Endothelial cell of umbilical vein (primary cell): Measurements from ENCODE around the gene MEF2A. TPM values are rescaled to one million over a fixed set of nuclear protein-coding genes. Genes with fewer than 3 reads are reported as not detected.

ENCODE experiments used
- BruUV-seq: library from RNA; stranded (reverse); fragments of 400-500 nt; replicated peaks from 2 replicates; lab custom pipeline; 2021; lab: Mats Ljungman, UMichigan
- CTCF ChIA-PET: fragments of 300-600, 350-600 bp; sonication (Branson Sonifier 250); formaldehyde crosslinking; loops from one replicate; lab custom pipeline; 2021; ENCODE audit warnings: antibody characterized with exemption, inconsistent platforms; lab: Charles Lee
- POLR2A ChIA-PET: fragments of 300-600, 350-600 bp; sonication (Branson Sonifier 250); formaldehyde crosslinking; loops from one replicate; lab custom pipeline; 2021; ENCODE audit warnings: antibody characterized with exemption, inconsistent platforms; lab: Charles Lee
- DNase-seq: peaks from one replicate; pipeline ENCODE4 v3.0.0-alpha.2; 2011; ENCODE audit warnings: low read depth, low spot score
- FAIRE-seq: peaks from 2 replicates; lab custom pipeline; 2011; peaks lifted over from hg19 to GRCh38; lab: Jason Lieb, UNC
- H2AFZ ChIP-seq: 2 replicates; pipeline ENCODE4 v1.6.0; 2012; ENCODE audit warnings: low read depth, low read length, control low read depth, inconsistent platforms
- H3K27ac ChIP-seq: 2 replicates; pipeline ENCODE4 v1.5.1; 2011; ENCODE audit warnings: low read depth, mild to moderate bottlenecking, control low read depth, low read length, moderate library complexity; ENCODE audit not compliant: insufficient read depth
- H3K27me3 ChIP-seq, 2 experiments: 2 replicates each; pipeline versions ENCODE4 v1.6.0 to v1.6.1; 2011; ENCODE audit warnings: low read length in 2 of 2, mixed read lengths in 1 of 2; ENCODE audit not compliant: control insufficient read depth in 2 of 2, insufficient read depth in 2 of 2
- H3K36me3 ChIP-seq, 2 experiments: 2 replicates in 1 of 2; 3 replicates in 1 of 2; pipeline ENCODE4 v1.5.1; 2011; ENCODE audit warnings: low read length in 2 of 2, mild to moderate bottlenecking in 1 of 2, moderate library complexity in 1 of 2; ENCODE audit not compliant: control insufficient read depth in 2 of 2, insufficient read depth in 2 of 2; ENCODE audit errors: extremely low read depth in 1 of 2
- H3K4me1 ChIP-seq: 3 replicates; pipeline ENCODE4 v1.5.1; 2011; ENCODE audit warnings: mild to moderate bottlenecking, low read length; ENCODE audit not compliant: control insufficient read depth, insufficient read depth; ENCODE audit errors: extremely low read depth
- H3K4me2 ChIP-seq: 2 replicates; pipeline ENCODE4 v1.6.1; 2011; ENCODE audit warnings: low read length, control low read depth, mixed read lengths; ENCODE audit not compliant: insufficient read depth
- H3K4me3 ChIP-seq, 3 experiments: fragments of 200-600 bp in 1 of 3; sonication (generic), shearing (Covaris generic) in 1 of 3; replicated peaks in 1 of 3; 2 replicates each; pipeline ENCODE4 v1.5.1; 2011 to 2016; ENCODE audit warnings: control low read depth in 3 of 3, low read length in 3 of 3, mild to moderate bottlenecking in 2 of 3, inconsistent platforms in 1 of 3, low read depth in 1 of 3, moderate library complexity in 1 of 3; ENCODE audit not compliant: insufficient read depth in 1 of 3
- H3K79me2 ChIP-seq: 2 replicates; pipeline ENCODE4 v1.6.0; 2012; ENCODE audit warnings: low read length, inconsistent platforms; ENCODE audit not compliant: control insufficient read depth, insufficient read depth
- H3K9ac ChIP-seq: replicated peaks from 2 replicates; pipeline ENCODE3; 2011; ENCODE audit warnings: low read length, control low read depth; ENCODE audit not compliant: insufficient read depth; ENCODE audit errors: extremely low read depth
- H3K9me1 ChIP-seq: replicated peaks from 3 replicates; pipeline ENCODE4 v1.6.0; 2011; ENCODE audit warnings: mild to moderate bottlenecking, low read length; ENCODE audit not compliant: control insufficient read depth, insufficient read depth; ENCODE audit errors: extremely low read depth
- H3K9me3 ChIP-seq: replicated peaks from 2 replicates; pipeline ENCODE4 v1.5.1; 2012; ENCODE audit warnings: low read length, inconsistent platforms; ENCODE audit not compliant: control insufficient read depth, insufficient read depth
- H4K20me1 ChIP-seq: replicated peaks from 2 replicates; pipeline ENCODE3; 2011; ENCODE audit warnings: mild to moderate bottlenecking, low read length; ENCODE audit not compliant: control insufficient read depth, insufficient read depth; ENCODE audit errors: extremely low read depth
- CTCF ChIP-seq, 2 donors: IDR thresholded peaks; 1 replicate in 1 of 2; 2 replicates in 1 of 2; pipeline ENCODE4 v1.5.1; 2011; ENCODE audit warnings: low read length in 2 of 2, mild to moderate bottlenecking in 2 of 2, moderate library complexity in 2 of 2, control low read depth in 1 of 2, inconsistent platforms in 1 of 2, low read depth in 1 of 2; ENCODE audit not compliant: insufficient read depth in 1 of 2; ENCODE audit errors: extremely low read depth in 1 of 2
- EZH2 ChIP-seq: IDR thresholded peaks from 2 replicates; pipeline ENCODE4 v1.6.1; 2012; ENCODE audit warnings: borderline replicate concordance, low read depth, mild to moderate bottlenecking, moderate library complexity, low read length, inconsistent platforms; ENCODE audit not compliant: severe bottlenecking
- FOS ChIP-seq: IDR thresholded peaks from 2 replicates; pipeline ENCODE4 v1.6.1; 2011; ENCODE audit warnings: mild to moderate bottlenecking, low read length, moderate library complexity, borderline replicate concordance; ENCODE audit not compliant: insufficient read depth
- GATA2 ChIP-seq: IDR thresholded peaks from 2 replicates; pipeline ENCODE4 v1.7.0; 2011; ENCODE audit warnings: low read depth, mild to moderate bottlenecking, moderate library complexity, mixed read lengths, low read length; ENCODE audit not compliant: insufficient read length, insufficient read depth
- JUN ChIP-seq: IDR thresholded peaks from 2 replicates; pipeline ENCODE4 v1.6.1; 2011; ENCODE audit warnings: borderline replicate concordance, low read depth; ENCODE audit not compliant: insufficient read length, insufficient read depth
- MAX ChIP-seq: IDR thresholded peaks from 2 replicates; pipeline ENCODE4 v1.6.1; 2011; ENCODE audit not compliant: insufficient read depth, insufficient read length
- MYC ChIP-seq: IDR thresholded peaks from one replicate; pipeline ENCODE4 v1.6.1; 2011; ENCODE audit warnings: mild to moderate bottlenecking, low read depth, low read length
- POLR2A ChIP-seq: IDR thresholded peaks from 2 replicates; pipeline ENCODE4 v1.6.1; 2012; ENCODE audit warnings: low read depth, mild to moderate bottlenecking, control low read depth, low read length
- POLR2AphosphoS5 ChIP-seq: IDR thresholded peaks from 2 replicates; pipeline ENCODE4 v1.6.1; 2012; ENCODE audit warnings: low read depth, mild to moderate bottlenecking, control low read depth, low read length, moderate library complexity; ENCODE audit not compliant: insufficient read depth
- dilution Hi-C: fragments of 300-500 bp; cut with MboI; formaldehyde crosslinking; loops from one replicate; pipeline ENCODE4 v1.15.0; 2019; ENCODE audit warnings: low sequenced_read_pairs; ENCODE audit not compliant: extremely low pct_ligation_motif_present
- intact Hi-C: fragments of 100-400 bp; cut with micrococcal nuclease; formaldehyde crosslinking; loops from one replicate; pipeline ENCODE4 v1.10.0; 2022
- polyA plus RNA-seq, 4 experiments: library from polyadenylated mRNA; depleted of rRNA in 3 of 4; stranded (reverse) in 3 of 4; unstranded in 1 of 4; fragments of >200 nt; gene quantifications; 2 replicates each; pipeline versions ENCODE4 v1.2.1 to v1.2.3, GENCODE V29; 2011 to 2012; ENCODE audit warnings: missing spikeins in 1 of 4
- total RNA-seq: library from RNA; stranded (reverse); gene quantifications from 2 replicates; pipeline ENCODE4 v1.2.3, GENCODE V29; 2021

MEF2A gene
- total and polyA plus RNA-seq, 2 donors (not counting 3 experiments of a cell fraction or from before 2014, with no cell fraction given) = 38.0 to 45.3 TPM

- dilution Hi-C loops = no loop called here
- Histone ChIP-seq H3K4me3 (no peak overlapping the region), H3K4me1 (peaks cover 5% of the 10 kb centered on the region), H3K79me2 (peaks cover 67% of the 10 kb centered on the region), H3K9me3 (no peaks in the 10 kb centered on the region), H2AFZ (no peak overlapping the region), H3K4me2 (no peak overlapping the region), H3K27me3 (no peaks in the 10 kb centered on the region), H3K36me3 (no peaks in the 10 kb centered on the region), H4K20me1 (peaks cover 4% of the 10 kb centered on the region), H3K27ac (no peak overlapping the region), H3K9me1 (no peaks in the 10 kb centered on the region), H3K9ac (no peak overlapping the region)
- no TSS peak for BruUV-seq
- intact Hi-C loops = no loop called here
- ChIA-PET CTCF (no interaction called here), POLR2A (no interaction called here)
- no peak for TF ChIP-seq CTCF (IDR thresholded peaks at IDR 0.05; ENCODE audit: extremely low read depth in 1 of 2, insufficient read depth in 1 of 2, low read depth in 1 of 2, low read length in 2 of 2)
- TF ChIP-seq POLR2AphosphoS5 = no peak
- TF ChIP-seq JUN = no peak
- FAIRE-seq (no peak), DNase-seq (no peak)
Measured at GRCh38 chr15:99594916-99595315, 29.1 kb downstream of the MEF2A start.

- no TSS peak for BruUV-seq
- Histone ChIP-seq H3K9me3 (no peaks in the 10 kb centered on the region), H3K4me3 (no peak overlapping the region), H3K27me3 (no peaks in the 10 kb centered on the region), H3K36me3 (no peaks in the 10 kb centered on the region), H3K4me2 (no peak overlapping the region), H3K4me1 (no peaks in the 10 kb centered on the region), H3K27ac (no peak overlapping the region), H2AFZ (no peak overlapping the region), H3K9ac (no peak overlapping the region), H3K79me2 (peaks cover 69% of the 10 kb centered on the region), H4K20me1 (peaks cover 5% of the 10 kb centered on the region), H3K9me1 (no peaks in the 10 kb centered on the region)
- ChIA-PET POLR2A (no interaction called here), CTCF (interaction anchor here (1.4 kb wide), 1 partner anchor 106 kb away, joined by 5 read pairs; no protein-coding TSS in a partner anchor)
- dilution Hi-C loops = no loop called here
- FAIRE-seq = no peak
- DNase-seq = no peak
- intact Hi-C loops = no loop called here
- no peak for TF ChIP-seq POLR2AphosphoS5
- TF ChIP-seq MYC = no peak
- TF ChIP-seq FOS = no peak
- TF ChIP-seq GATA2 = no peak
- TF ChIP-seq MAX = no peak
- TF ChIP-seq CTCF (IDR thresholded peaks at IDR 0.05; ENCODE audit: extremely low read depth in 1 of 2, insufficient read depth in 1 of 2, low read depth in 1 of 2, low read length in 2 of 2) = no peak
- TF ChIP-seq EZH2 = no peak
- TF ChIP-seq POLR2A = no peak
- no peak for TF ChIP-seq JUN
Measured at GRCh38 chr15:99598296-99598695, 32.5 kb downstream of the MEF2A start.
